CD14-positive monocyte (primary cell): ENCODE measurements around the gene CD320. TPM values are rescaled to one million over a fixed set of nuclear protein-coding genes. Genes with fewer than 3 reads are reported as not detected.

ENCODE experiments used
- DNase-seq, 3 donors: peaks; one replicate each; pipeline ENCODE4 v3.0.0-alpha.2; 2011 to 2022
- H2AFZ ChIP-seq: 2 replicates; pipeline ENCODE4 v1.6.0; 2012; ENCODE audit warnings: mild to moderate bottlenecking, low read depth, low read length, inconsistent platforms; ENCODE audit not compliant: insufficient read depth, poor library complexity, severe bottlenecking
- H3K27ac ChIP-seq, 2 donors: 1 replicate in 1 of 2; 2 replicates in 1 of 2; pipeline ENCODE4 v1.5.1; 2012 to 2013; ENCODE audit warnings: low read length in 2 of 2, control low read depth in 1 of 2, inconsistent platforms in 1 of 2, low read depth in 1 of 2, mild to moderate bottlenecking in 1 of 2
- H3K27me3 ChIP-seq, 2 donors: one replicate each; pipeline versions ENCODE4 v1.6.0 to v1.6.1; 2011 to 2013; ENCODE audit warnings: low read length in 2 of 2; ENCODE audit not compliant: control insufficient read depth in 2 of 2, insufficient read depth in 2 of 2
- H3K36me3 ChIP-seq, 2 donors: replicated peaks in 1 of 2; 1 replicate in 1 of 2; 2 replicates in 1 of 2; pipeline versions ENCODE4 v1.5.1 to v1.6.1; 2012 to 2013; ENCODE audit warnings: low read length in 2 of 2, control low read depth in 1 of 2, inconsistent platforms in 1 of 2, mild to moderate bottlenecking in 1 of 2; ENCODE audit not compliant: insufficient read depth in 2 of 2, control insufficient read depth in 1 of 2
- H3K4me1 ChIP-seq, 2 donors: 1 replicate in 1 of 2; 2 replicates in 1 of 2; pipeline versions ENCODE4 v1.5.1 to v1.6.1; 2012 to 2013; ENCODE audit warnings: low read length in 2 of 2, control low read depth in 1 of 2, inconsistent platforms in 1 of 2, mild to moderate bottlenecking in 1 of 2, moderate library complexity in 1 of 2; ENCODE audit not compliant: insufficient read depth in 2 of 2, control insufficient read depth in 1 of 2
- H3K4me2 ChIP-seq: replicated peaks from 2 replicates; pipeline ENCODE3; 2012; ENCODE audit warnings: low read length, moderate library complexity, mild to moderate bottlenecking; ENCODE audit not compliant: poor library complexity, severe bottlenecking; ENCODE audit errors: extremely low read depth
- H3K4me3 ChIP-seq, 3 experiments: fragments of 200-600 bp in 1 of 3; sonication (generic) in 1 of 3; replicated peaks in 1 of 3; 1 replicate in 2 of 3; 2 replicates in 1 of 3; pipeline ENCODE4 v1.5.1; 2011 to 2013; ENCODE audit warnings: low read length in 3 of 3, mild to moderate bottlenecking in 3 of 3, control low read depth in 2 of 3, low read depth in 2 of 3, inconsistent platforms in 1 of 3, moderate library complexity in 1 of 3
- H3K79me2 ChIP-seq: 2 replicates; pipeline ENCODE4 v1.6.0; 2012; ENCODE audit warnings: mild to moderate bottlenecking, control low read depth, inconsistent platforms, low read length, moderate library complexity; ENCODE audit not compliant: insufficient read depth
- H3K9ac ChIP-seq: 2 replicates; pipeline ENCODE4 v1.6.0; 2017; ENCODE audit warnings: low read length, mild to moderate bottlenecking; ENCODE audit not compliant: insufficient read depth, poor library complexity, severe bottlenecking
- H3K9me3 ChIP-seq, 2 donors: replicated peaks in 1 of 2; 1 replicate in 1 of 2; 2 replicates in 1 of 2; pipeline versions ENCODE4 v1.5.1 to v1.6.1; 2012 to 2013; ENCODE audit warnings: low read length in 2 of 2, control low read depth in 1 of 2; ENCODE audit not compliant: control insufficient read depth in 1 of 2, insufficient read depth in 1 of 2
- H4K20me1 ChIP-seq: 2 replicates; pipeline ENCODE4 v1.6.0; 2012; ENCODE audit warnings: mild to moderate bottlenecking, low read length, control low read depth, moderate library complexity; ENCODE audit not compliant: insufficient read depth
- H3K27ac Mint-ChIP-seq, 7 donors: one replicate each; pipeline ENCODE4 v1.8.0; 2020; ENCODE audit warnings: mild to moderate bottlenecking in 7 of 7, mixed read lengths in 7 of 7, moderate library complexity in 6 of 7, inconsistent platforms in 2 of 7
- H3K27me3 Mint-ChIP-seq, 3 donors: one replicate each; pipeline ENCODE4 v1.8.0; 2021 to 2022; ENCODE audit warnings: low read depth in 3 of 3, mild to moderate bottlenecking in 3 of 3, mixed read lengths in 3 of 3, moderate library complexity in 3 of 3, inconsistent platforms in 1 of 3
- H3K36me3 Mint-ChIP-seq, 2 donors: one replicate each; pipeline ENCODE4 v1.8.0; 2020; ENCODE audit warnings: mixed read lengths in 2 of 2, inconsistent platforms in 1 of 2, mild to moderate bottlenecking in 1 of 2
- H3K4me1 Mint-ChIP-seq: one replicate; pipeline ENCODE4 v1.8.0; 2020; ENCODE audit warnings: mild to moderate bottlenecking, mixed read lengths
- H3K4me3 Mint-ChIP-seq, 2 donors: one replicate each; pipeline ENCODE4 v1.8.0; 2020; ENCODE audit warnings: mild to moderate bottlenecking in 2 of 2, mixed read lengths in 2 of 2, moderate library complexity in 1 of 2
- H3K9me3 Mint-ChIP-seq, 7 donors: one replicate each; pipeline ENCODE4 v1.8.0; 2020 to 2022; ENCODE audit warnings: mixed read lengths in 7 of 7, mild to moderate bottlenecking in 6 of 7, moderate library complexity in 6 of 7, inconsistent platforms in 2 of 7
- WGBS: methylation state at CpG from one replicate; pipeline ENCODE4 v1.1.5; 2013; ENCODE audit warnings: missing lambda C conversion rate; ENCODE audit not compliant: insufficient coverage; 5-methylcytosine and 5-hydroxymethylcytosine counted together
- intact Hi-C, 2 donors: fragments of 100-400 bp; cut with micrococcal nuclease; formaldehyde crosslinking; loops; one replicate each; pipeline versions ENCODE4 v1.15.0 to v1.15.1; 2023
- polyA plus RNA-seq, 3 donors: library from polyadenylated mRNA; depleted of rRNA in 1 of 3; unstranded in 2 of 3; stranded (reverse) in 1 of 3; fragments of 300-500 nt in 2 of 3; fragments of >200 nt in 1 of 3; fragmentation: Illumina TruSeq in 2 of 3; gene quantifications; 1 replicate in 2 of 3; 2 replicates in 1 of 3; pipeline ENCODE4 v1.2.3, GENCODE V29; 2012 to 2021
- TF ChIP-seq, protein P1 (sequence below): fragments of 200-600 bp; IDR thresholded peaks from one replicate; pipeline ENCODE4 v1.8.0; 2022; ENCODE audit warnings: antibody characterized with exemption, mild to moderate bottlenecking

Gene CD320
- polyA plus RNA-seq, 3 donors, result 0.72 to 2.5 (median 1.0) TPM

- H2AFZ ChIP-seq, result no peak overlapping the region
- intact Hi-C loops, result loop anchor here in 1 of 2 donors (5.0 kb wide), 1 partner anchor 55 kb away; no protein-coding TSS in a partner anchor
- H3K4me3 Mint-ChIP-seq, result peak overlapping the region; percentile 98 to 99
- H3K79me2 ChIP-seq, result peaks cover 31% of the 10 kb centered on the region
- H3K27me3 ChIP-seq, result no peaks in the 10 kb centered on the region
- DNase-seq, result no peak
- peak overlapping the region in 1 of 2 donors; percentile 21 for H3K27ac ChIP-seq
- peaks cover 20 to 26% of the 10 kb centered on the region in 2 donors for H3K4me1 ChIP-seq
- H3K36me3 Mint-ChIP-seq, result peaks cover 12 to 24% of the 10 kb centered on the region in 2 donors
- TF ChIP-seq, protein P1, sequence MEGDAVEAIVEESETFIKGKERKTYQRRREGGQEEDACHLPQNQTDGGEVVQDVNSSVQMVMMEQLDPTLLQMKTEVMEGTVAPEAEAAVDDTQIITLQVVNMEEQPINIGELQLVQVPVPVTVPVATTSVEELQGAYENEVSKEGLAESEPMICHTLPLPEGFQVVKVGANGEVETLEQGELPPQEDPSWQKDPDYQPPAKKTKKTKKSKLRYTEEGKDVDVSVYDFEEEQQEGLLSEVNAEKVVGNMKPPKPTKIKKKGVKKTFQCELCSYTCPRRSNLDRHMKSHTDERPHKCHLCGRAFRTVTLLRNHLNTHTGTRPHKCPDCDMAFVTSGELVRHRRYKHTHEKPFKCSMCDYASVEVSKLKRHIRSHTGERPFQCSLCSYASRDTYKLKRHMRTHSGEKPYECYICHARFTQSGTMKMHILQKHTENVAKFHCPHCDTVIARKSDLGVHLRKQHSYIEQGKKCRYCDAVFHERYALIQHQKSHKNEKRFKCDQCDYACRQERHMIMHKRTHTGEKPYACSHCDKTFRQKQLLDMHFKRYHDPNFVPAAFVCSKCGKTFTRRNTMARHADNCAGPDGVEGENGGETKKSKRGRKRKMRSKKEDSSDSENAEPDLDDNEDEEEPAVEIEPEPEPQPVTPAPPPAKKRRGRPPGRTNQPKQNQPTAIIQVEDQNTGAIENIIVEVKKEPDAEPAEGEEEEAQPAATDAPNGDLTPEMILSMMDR, result no peak
- peak overlapping the region in 2 of 7 donors; percentile 31 to 97 for H3K27ac Mint-ChIP-seq
- WGBS, result 95% methylated on average over 3 of the region's 7 CpGs
- H4K20me1 ChIP-seq, result peaks cover 26% of the 10 kb centered on the region
- H3K9me3 Mint-ChIP-seq, result peaks cover 0 to 14% (median 8%) of the 10 kb centered on the region in 7 donors
- H3K27me3 Mint-ChIP-seq, result peaks cover 6 to 17% (median 11%) of the 10 kb centered on the region in 3 donors
- H3K4me3 ChIP-seq, result peak overlapping the region in 1 of 3 experiments; percentile 90
- H3K36me3 ChIP-seq, result peaks cover 10 to 17% of the 10 kb centered on the region in 2 donors
- peak overlapping the region; percentile 97 for H3K9ac ChIP-seq
- H3K9me3 ChIP-seq, result peaks cover 0 to 3% of the 10 kb centered on the region in 2 donors
- H3K4me1 Mint-ChIP-seq, result peaks cover 28% of the 10 kb centered on the region
- peak overlapping the region; percentile 94 for H3K4me2 ChIP-seq
Measured at GRCh38 chr19:8322638-8322997, 14.5 kb upstream of the CD320 start.

DNA sequence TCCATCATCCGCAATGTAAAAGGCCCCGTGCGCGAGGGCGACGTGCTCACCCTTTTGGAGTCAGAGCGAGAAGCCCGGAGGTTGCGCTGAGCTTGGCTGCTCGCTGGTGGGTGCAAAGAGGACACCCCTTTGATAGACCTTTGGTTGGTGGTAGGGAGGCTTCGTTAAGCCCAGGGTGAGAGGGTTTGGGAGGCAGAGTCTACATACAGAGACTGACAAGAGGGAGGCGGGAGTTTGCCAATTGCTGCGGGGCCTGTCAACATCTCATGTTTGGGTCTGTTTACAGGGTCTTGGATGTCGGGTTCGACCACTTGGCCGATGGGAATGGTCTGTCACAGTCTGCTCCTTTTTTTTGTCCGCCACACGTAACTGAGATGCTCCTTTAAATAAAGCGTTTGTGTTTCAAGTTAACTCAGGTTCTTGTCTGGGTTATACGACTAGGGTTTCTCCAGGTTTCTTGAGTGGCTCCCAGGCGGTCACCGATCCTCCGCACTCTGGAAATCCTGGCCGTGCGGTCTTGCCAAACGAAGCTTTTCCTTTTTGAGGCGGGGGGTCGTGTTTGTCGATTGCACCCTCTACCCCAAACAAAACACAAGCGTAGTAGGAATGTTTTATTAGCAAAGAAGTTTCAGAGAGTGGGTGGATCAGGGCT is 14.0 kb upstream of the CD320 start:
- H3K27me3 Mint-ChIP-seq, result peaks cover 1 to 12% (median 9%) of the 10 kb centered on the region in 3 donors
- Histone ChIP-seq H3K36me3 (peaks cover 10 to 22% of the 10 kb centered on the region in 2 donors), H3K79me2 (peaks cover 31% of the 10 kb centered on the region), H3K4me2 (peak overlapping the region; percentile 94), H3K9ac (peak overlapping the region; percentile 97), H2AFZ (peak overlapping the region; percentile 88), H4K20me1 (peaks cover 26% of the 10 kb centered on the region), H3K4me3 (peak overlapping the region; percentile 61 to 100 (median 90)), H3K4me1 (peaks cover 20 to 26% of the 10 kb centered on the region in 2 donors), H3K27ac (peak overlapping the region; percentile 84 to 97), H3K27me3 (no peaks in the 10 kb centered on the region), H3K9me3 (peaks cover 0 to 3% of the 10 kb centered on the region in 2 donors)
- peaks cover 28% of the 10 kb centered on the region for H3K4me1 Mint-ChIP-seq
- H3K4me3 Mint-ChIP-seq, result peak overlapping the region; percentile 98 to 99
- DNase-seq, result no peak
- 27% methylated on average over 13 of the region's 30 CpGs for WGBS
- H3K9me3 Mint-ChIP-seq, result peaks cover 0 to 14% (median 8%) of the 10 kb centered on the region in 7 donors
- TF ChIP-seq, protein P1, result no peak
- peaks cover 16 to 29% of the 10 kb centered on the region in 2 donors for H3K36me3 Mint-ChIP-seq
- intact Hi-C loops, result loop anchor here in 1 of 2 donors (2.0 to 5.0 kb wide), 2 partner anchors 55 to 69 kb away; partner anchors contain the start of gene RAB11B
- H3K27ac Mint-ChIP-seq, result peak overlapping the region; percentile 94 to 99 (median 97)
